Astrocyte of the spinal cord (primary cell): ENCODE data around the gene KLHL20.
"Not testable (repeated sequence)": the region's sequence is repeated elsewhere in the genome, so short reads cannot be mapped to it uniquely, and the experiment has no call there.

ENCODE experiments used
- DNase-seq: peaks from one replicate; pipeline ENCODE4 v3.0.0; 2011; ENCODE audit warnings: low read depth, low spot score
- H3K4me3 ChIP-seq: 2 replicates; pipeline ENCODE4 v1.5.1; 2011; ENCODE audit warnings: low read depth, mild to moderate bottlenecking, low read length, moderate library complexity
- CTCF ChIP-seq: IDR thresholded peaks from 2 replicates; pipeline ENCODE4 v1.5.1; 2012; ENCODE audit warnings: low read depth, mild to moderate bottlenecking, low read length, inconsistent platforms
- in situ Hi-C: cut with HindIII; loops from 2 replicates; pipeline ENCODE4 v1.10.0; 2017; ENCODE audit warnings: low sequenced_read_pairs

Gene KLHL20

GRCh38 chr1:173775578-173776226 lies 60.9 kb downstream of the KLHL20 start:
- H3K4me3 ChIP-seq, result no peak overlapping the region
- no peak for TF ChIP-seq CTCF
- no peak for DNase-seq
- in situ Hi-C loops, result no loop called here

GRCh38 chr1:173779936-173780335 lies 65.2 kb downstream of the KLHL20 start:
- in situ Hi-C loops, result no loop called here
- no peak for DNase-seq
- H3K4me3 ChIP-seq, result no peak overlapping the region
- TF ChIP-seq CTCF, result no peak

- no peak for TF ChIP-seq CTCF
- DNase-seq, result no peak
- in situ Hi-C loops, result no loop called here
Measured at GRCh38 chr1:173784997-173785396, 70.2 kb downstream of the KLHL20 start.

GRCh38 chr1:173789841-173790240 lies 75.1 kb downstream of the KLHL20 start:
- in situ Hi-C loops, result no loop called here
- no peak overlapping the region for H3K4me3 ChIP-seq
- DNase-seq, result no peak
- no peak for TF ChIP-seq CTCF

More at GRCh38 chr1:173784997-173785396, 70.2 kb downstream of the KLHL20 start:
- H3K4me3 ChIP-seq, result no peak overlapping the region

GRCh38 chr1:173798078-173798477 lies 83.3 kb downstream of the KLHL20 start:
- in situ Hi-C loops, result no loop called here
- no peak for TF ChIP-seq CTCF
- DNase-seq, result no peak
- H3K4me3 ChIP-seq, result no peak overlapping the region

GRCh38 chr1:173799995-173800394 lies 85.2 kb downstream of the KLHL20 start:
- H3K4me3 ChIP-seq, in situ Hi-C loops, DNase-seq: not testable (repeated sequence)

- in situ Hi-C loops, result no loop called here
- no peak for TF ChIP-seq CTCF
- DNase-seq, result peak; percentile 23
- no peak overlapping the region for H3K4me3 ChIP-seq
Measured at GRCh38 chr1:173802961-173803360, 88.2 kb downstream of the KLHL20 start.

- DNase-seq, H3K4me3 ChIP-seq, in situ Hi-C loops: not testable (repeated sequence)
Measured at GRCh38 chr1:173813654-173814053, 98.9 kb downstream of the KLHL20 start.
